IMR-90 (cell line): Measurements from ENCODE around the gene OR11G2. TPM values are rescaled to one million over a fixed set of nuclear protein-coding genes. Genes with fewer than 3 reads are reported as not detected.

ENCODE experiments used
- ATAC-seq: fragments of 200-7000 bp; cut with Tn5 transposase; 2 replicates; pipeline ENCODE4 v1.9.1; 2020; ENCODE audit warnings: low read depth, mild to moderate bottlenecking, moderate library complexity
- BruUV-seq: library from RNA; stranded (reverse); fragments of 400-500 nt; replicated peaks from 2 replicates; lab custom pipeline; 2021; lab: Mats Ljungman, UMichigan
- CTCF ChIA-PET: fragments of 300-600 bp; formaldehyde crosslinking; extraction: SDS; loops from one replicate; lab custom pipeline; 2021; ENCODE audit warnings: antibody characterized with exemption; lab: Yijun Ruan, JAX
- POLR2A ChIA-PET: fragments of 300-600 bp; sonication (Branson Sonifier 250); formaldehyde crosslinking; loops from one replicate; lab custom pipeline; 2022; ENCODE audit warnings: antibody characterized with exemption; ENCODE audit not compliant: unreplicated experiment; lab: Charles Lee
- DNase-seq: peaks from one replicate; pipeline ENCODE4 v3.0.0; 2013
- H2AFZ ChIP-seq: replicated peaks from 2 replicates; pipeline ENCODE3; 2013; ENCODE audit warnings: low read length, mild to moderate bottlenecking; ENCODE audit not compliant: poor library complexity
- H2AK5ac ChIP-seq: 2 replicates; pipeline ENCODE4 v1.6.1; 2013; ENCODE audit warnings: low read depth, low read length, inconsistent platforms
- H2AK9ac ChIP-seq: replicated peaks from 2 replicates; pipeline ENCODE3; 2013; ENCODE audit warnings: mild to moderate bottlenecking, low read depth, low read length, moderate library complexity; ENCODE audit not compliant: poor library complexity
- H2BK120ac ChIP-seq: 2 replicates; pipeline ENCODE4 v1.6.1; 2013; ENCODE audit warnings: low read depth, low read length, inconsistent platforms
- H2BK15ac ChIP-seq: 3 replicates; pipeline ENCODE4 v1.6.1; 2013; ENCODE audit warnings: low read depth, low read length, inconsistent platforms
- H2BK20ac ChIP-seq: 2 replicates; pipeline ENCODE4 v1.6.1; 2013; ENCODE audit warnings: low read depth, mild to moderate bottlenecking, inconsistent platforms, low read length, moderate library complexity
- H2BK5ac ChIP-seq: 2 replicates; pipeline ENCODE4 v1.6.1; 2013; ENCODE audit warnings: mild to moderate bottlenecking, low read depth, low read length, inconsistent platforms; ENCODE audit not compliant: poor library complexity, severe bottlenecking
- H3K14ac ChIP-seq: replicated peaks from 2 replicates; pipeline ENCODE4 v1.6.1; 2013; ENCODE audit warnings: low read depth, low read length, inconsistent platforms
- H3K18ac ChIP-seq: 2 replicates; pipeline ENCODE4 v1.6.1; 2013; ENCODE audit warnings: low read depth, low read length, control low read depth
- H3K23ac ChIP-seq: 2 replicates; pipeline ENCODE4 v1.6.1; 2013; ENCODE audit warnings: low read depth, low read length, inconsistent platforms
- H3K27ac ChIP-seq: 2 replicates; pipeline ENCODE4 v1.5.1; 2013; ENCODE audit warnings: mild to moderate bottlenecking, control low read depth, low read length; ENCODE audit not compliant: insufficient read depth
- H3K27me3 ChIP-seq: 2 replicates; pipeline ENCODE4 v1.6.1; 2013; ENCODE audit warnings: low read length; ENCODE audit not compliant: control insufficient read depth, insufficient read depth
- H3K36me3 ChIP-seq: 2 replicates; pipeline ENCODE4 v1.6.1; 2013; ENCODE audit warnings: low read length, mixed read lengths; ENCODE audit not compliant: control insufficient read depth, insufficient read depth
- H3K4ac ChIP-seq: 2 replicates; pipeline ENCODE4 v1.6.1; 2013; ENCODE audit warnings: low read depth, low read length, inconsistent platforms
- H3K4me1 ChIP-seq: 2 replicates; pipeline ENCODE4 v1.6.1; 2013; ENCODE audit warnings: low read length, mixed read lengths; ENCODE audit not compliant: control insufficient read depth, insufficient read depth
- H3K4me2 ChIP-seq: 2 replicates; pipeline ENCODE4 v1.6.1; 2013; ENCODE audit warnings: low read depth, mild to moderate bottlenecking, control low read depth, low read length, moderate library complexity
- H3K4me3 ChIP-seq: 2 replicates; pipeline ENCODE4 v1.5.1; 2013; ENCODE audit warnings: low read depth, mild to moderate bottlenecking, control low read depth, low read length, moderate library complexity; ENCODE audit not compliant: insufficient read depth
- H3K56ac ChIP-seq: 2 replicates; pipeline ENCODE4 v1.6.1; 2013; ENCODE audit warnings: low read length, inconsistent platforms; ENCODE audit not compliant: insufficient read depth; ENCODE audit errors: extremely low read depth
- H3K79me1 ChIP-seq, 2 experiments: 2 replicates each; pipeline ENCODE4 v1.6.1; 2013; ENCODE audit warnings: low read length in 2 of 2, inconsistent platforms in 1 of 2, low read depth in 1 of 2
- H3K9ac ChIP-seq: 2 replicates; pipeline ENCODE4 v1.6.1; 2013; ENCODE audit warnings: low read depth, low read length, control low read depth
- H3K9me1 ChIP-seq: 2 replicates; pipeline ENCODE4 v1.6.1; 2013; ENCODE audit warnings: low read length, inconsistent platforms; ENCODE audit not compliant: insufficient read depth
- H3K9me3 ChIP-seq: 2 replicates; pipeline ENCODE4 v1.6.1; 2013; ENCODE audit warnings: low read length; ENCODE audit not compliant: control insufficient read depth, insufficient read depth
- H4K20me1 ChIP-seq: 2 replicates; pipeline ENCODE4 v1.6.1; 2013; ENCODE audit warnings: low read length, inconsistent platforms; ENCODE audit not compliant: insufficient read depth
- H4K5ac ChIP-seq: 2 replicates; pipeline ENCODE4 v1.6.1; 2013; ENCODE audit warnings: mild to moderate bottlenecking, low read depth, low read length, control low read depth
- H4K8ac ChIP-seq, 2 experiments: 2 replicates each; pipeline ENCODE4 v1.6.1; 2013; ENCODE audit warnings: low read depth in 2 of 2, low read length in 2 of 2, control low read depth in 1 of 2, inconsistent platforms in 1 of 2
- H4K91ac ChIP-seq: 2 replicates; pipeline ENCODE4 v1.6.1; 2013; ENCODE audit warnings: low read depth, low read length, inconsistent platforms; ENCODE audit not compliant: insufficient read depth
- BHLHE40 ChIP-seq: fragments of 150-350 bp; IDR thresholded peaks from 2 replicates; pipeline ENCODE4 v1.6.1; 2016; ENCODE audit warnings: mild to moderate bottlenecking, low read depth, low read length
- CHD1 ChIP-seq: IDR thresholded peaks from 2 replicates; pipeline ENCODE4 v1.6.1; 2012; ENCODE audit warnings: low read depth, low read length, improper control_type of control experiment
- POLR2A ChIP-seq: IDR thresholded peaks from 2 replicates; pipeline ENCODE4 v1.6.1; 2012; ENCODE audit warnings: mild to moderate bottlenecking, low read depth, low read length
- RFX5 ChIP-seq: IDR thresholded peaks from 2 replicates; pipeline ENCODE4 v1.8.0; 2012; ENCODE audit warnings: low read depth, mild to moderate bottlenecking, low read length, moderate library complexity
- whole genome bisulfite sequencing, 2 experiments: methylation state at CpG; one replicate each; pipeline versions ENCODE4 v1.1.5 to v1.1.7; 2013; ENCODE audit warnings: missing lambda C conversion rate in 2 of 2; ENCODE audit not compliant: insufficient read length in 1 of 2; ENCODE audit errors: extremely low coverage in 2 of 2; 5-methylcytosine and 5-hydroxymethylcytosine counted together
- dilution Hi-C: fragments of 300-500 bp; cut with HindIII; formaldehyde crosslinking; loops from one replicate; pipeline ENCODE4 v1.14.3; 2018; ENCODE audit warnings: low sequenced_read_pairs; ENCODE audit not compliant: unreplicated experiment
- in situ Hi-C: fragments of 300-500 bp; cut with MboI; formaldehyde crosslinking; loops from 3 replicates; pipeline ENCODE4 v1.14.3; 2019; ENCODE audit warnings: low sequenced_read_pairs, inconsistent platforms, mixed read lengths
- intact Hi-C: fragments of 100-400 bp; cut with micrococcal nuclease; formaldehyde crosslinking; loops from 2 replicates; pipeline ENCODE4 v1.10.0; 2022
- polyA plus RNA-seq, 3 experiments: library from polyadenylated mRNA; depleted of rRNA; stranded (reverse); fragments of >200 nt; gene quantifications; 2 replicates each; pipeline ENCODE4 v1.2.3, GENCODE V29; 2012; ENCODE audit warnings: low replicate concordance in 1 of 3
- total RNA-seq: library from RNA; depleted of rRNA; stranded (reverse); fragments of >200 nt; gene quantifications from 2 replicates; pipeline ENCODE4 v1.2.3, GENCODE V29; 2012
- TF ChIP-seq, protein P1 (sequence below): fragments of 150-350 bp; IDR thresholded peaks from 2 replicates; pipeline ENCODE4 v1.6.1; 2017; ENCODE audit warnings: mild to moderate bottlenecking, antibody characterized with exemption, low read length, low read depth
- TF ChIP-seq, protein P2 (sequence below): conservative IDR thresholded peaks from 2 replicates; pipeline ENCODE4 v1.5.1; 2012; ENCODE audit warnings: mild to moderate bottlenecking, low read depth, low read length, improper control_type of control experiment

Gene OR11G2
- total and polyA plus RNA-seq, 2 of the 4 experiments (the other 2 are of a cell fraction), result not detected

DNA sequence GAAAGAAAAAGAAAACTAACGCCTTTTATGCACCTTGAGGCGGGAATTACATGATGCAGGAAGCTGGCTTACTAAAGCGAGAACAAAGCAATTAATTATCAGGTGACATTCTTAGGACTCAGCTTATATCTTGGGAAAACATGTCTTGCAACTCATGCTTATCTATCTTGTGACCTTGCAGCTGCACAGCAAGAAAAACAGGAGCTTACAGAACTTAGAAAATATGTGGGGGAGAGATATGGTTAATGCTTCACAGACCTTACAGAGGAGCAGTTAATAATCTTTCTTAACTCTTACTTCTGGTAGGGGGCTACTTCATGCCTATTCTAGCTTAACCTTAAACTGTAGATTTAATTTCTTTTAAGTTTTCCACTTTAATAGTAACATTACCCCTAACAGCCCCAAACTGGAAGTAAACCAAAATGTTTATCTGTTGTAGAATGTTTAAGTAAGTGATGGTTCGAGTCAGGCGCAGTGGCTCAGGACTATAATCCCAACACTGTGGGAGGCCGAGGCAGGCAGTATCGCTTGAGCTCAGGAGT, 13.2 kb upstream of the OR11G2 start:
- POLR2A ChIA-PET, result no interaction called here
- Histone ChIP-seq H3K4ac (no peak overlapping the region), H2BK5ac (no peak overlapping the region), H2BK15ac (no peak overlapping the region), H3K4me1 (no peaks in the 10 kb centered on the region), H3K23ac (no peak overlapping the region), H2BK20ac (no peak overlapping the region), H4K5ac (no peak overlapping the region), H2BK120ac (no peak overlapping the region), H3K36me3 (no peaks in the 10 kb centered on the region), H3K79me1 (no peaks in the 10 kb centered on the region), H2AK5ac (no peak overlapping the region), H3K9ac (no peak overlapping the region), H3K56ac (no peak overlapping the region), H2AK9ac (no peak overlapping the region), H3K9me3 (peaks cover 5% of the 10 kb centered on the region; the same call in 1 of the 2 replicates), H3K9me1 (no peaks in the 10 kb centered on the region), H4K20me1 (no peaks in the 10 kb centered on the region), H3K4me3 (no peak overlapping the region), H3K27me3 (no peaks in the 10 kb centered on the region), H3K18ac (no peak overlapping the region), H4K8ac (no peak overlapping the region), H3K14ac (no peak overlapping the region), H4K91ac (no peak overlapping the region), H3K4me2 (no peak overlapping the region), H3K27ac (no peak overlapping the region), H2AFZ (no peak overlapping the region)
- CTCF ChIA-PET, result no interaction called here
- BruUV-seq, result no TSS peak
- intact Hi-C loops, result no loop called here
- no peak for TF ChIP-seq POLR2A
- TF ChIP-seq CHD1, result no peak
- TF ChIP-seq BHLHE40, result no peak
- TF ChIP-seq, protein P1, sequence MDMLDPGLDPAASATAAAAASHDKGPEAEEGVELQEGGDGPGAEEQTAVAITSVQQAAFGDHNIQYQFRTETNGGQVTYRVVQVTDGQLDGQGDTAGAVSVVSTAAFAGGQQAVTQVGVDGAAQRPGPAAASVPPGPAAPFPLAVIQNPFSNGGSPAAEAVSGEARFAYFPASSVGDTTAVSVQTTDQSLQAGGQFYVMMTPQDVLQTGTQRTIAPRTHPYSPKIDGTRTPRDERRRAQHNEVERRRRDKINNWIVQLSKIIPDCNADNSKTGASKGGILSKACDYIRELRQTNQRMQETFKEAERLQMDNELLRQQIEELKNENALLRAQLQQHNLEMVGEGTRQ, result no peak
- TF ChIP-seq, protein P2, sequence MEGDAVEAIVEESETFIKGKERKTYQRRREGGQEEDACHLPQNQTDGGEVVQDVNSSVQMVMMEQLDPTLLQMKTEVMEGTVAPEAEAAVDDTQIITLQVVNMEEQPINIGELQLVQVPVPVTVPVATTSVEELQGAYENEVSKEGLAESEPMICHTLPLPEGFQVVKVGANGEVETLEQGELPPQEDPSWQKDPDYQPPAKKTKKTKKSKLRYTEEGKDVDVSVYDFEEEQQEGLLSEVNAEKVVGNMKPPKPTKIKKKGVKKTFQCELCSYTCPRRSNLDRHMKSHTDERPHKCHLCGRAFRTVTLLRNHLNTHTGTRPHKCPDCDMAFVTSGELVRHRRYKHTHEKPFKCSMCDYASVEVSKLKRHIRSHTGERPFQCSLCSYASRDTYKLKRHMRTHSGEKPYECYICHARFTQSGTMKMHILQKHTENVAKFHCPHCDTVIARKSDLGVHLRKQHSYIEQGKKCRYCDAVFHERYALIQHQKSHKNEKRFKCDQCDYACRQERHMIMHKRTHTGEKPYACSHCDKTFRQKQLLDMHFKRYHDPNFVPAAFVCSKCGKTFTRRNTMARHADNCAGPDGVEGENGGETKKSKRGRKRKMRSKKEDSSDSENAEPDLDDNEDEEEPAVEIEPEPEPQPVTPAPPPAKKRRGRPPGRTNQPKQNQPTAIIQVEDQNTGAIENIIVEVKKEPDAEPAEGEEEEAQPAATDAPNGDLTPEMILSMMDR, result no peak
- no peak for TF ChIP-seq RFX5
- in situ Hi-C loops, result no loop called here
- DNase-seq, result no peak
- ATAC-seq, result no peak
- dilution Hi-C loops, result no loop called here
- 83% methylated on average over 1 of the region's 7 CpGs; no CpG with 5 or more reads in 1 of the 2 experiments for WGBS, 2 experiments
